ENCODE data around the gene NDUFB10. TPM values are rescaled to one million over a fixed set of nuclear protein-coding genes. Genes with fewer than 3 reads are reported as not detected.

Gene NDUFB10
- total RNA-seq, 2 donors from 2014 or later, result 95.0 to 103 TPM

GRCh38 chr16:1976951-1977874 lies 17.9 kb downstream of the NDUFB10 start:
- Mint-ChIP-seq H3K9me3 (no peaks in the 10 kb centered on the region), H3K4me3 (no peak overlapping the region), H3K27me3 (peaks cover 0 to 4% of the 10 kb centered on the region in 2 donors), H3K36me3 (no peaks in the 10 kb centered on the region), H3K27ac (no peak overlapping the region), H3K4me1 (ENCODE audit: low read depth in 2 of 2) (peaks cover 5 to 8% of the 10 kb centered on the region in 2 donors)
- no peak for ATAC-seq
- no peak for DNase-seq (ENCODE audit: low spot score)

GRCh38 chr16:1977875-1978268 lies 18.5 kb downstream of the NDUFB10 start:
- no peak overlapping the region for H3K4me3 Mint-ChIP-seq
- H3K36me3 Mint-ChIP-seq, result no peaks in the 10 kb centered on the region
- H3K4me1 Mint-ChIP-seq (ENCODE audit: low read depth in 2 of 2), result peaks cover 4 to 8% of the 10 kb centered on the region in 2 donors
- H3K27me3 Mint-ChIP-seq, result peaks cover 0 to 6% of the 10 kb centered on the region in 2 donors
- ATAC-seq (no peak), DNase-seq (ENCODE audit: low spot score) (no peak)
- H3K9me3 Mint-ChIP-seq, result no peaks in the 10 kb centered on the region
- no peak overlapping the region for H3K27ac Mint-ChIP-seq

- no peak for ATAC-seq
These were observed 19.3 kb downstream of the NDUFB10 start for GRCh38 chr16:1978476-1979120.

GRCh38 chr16:1979271-1980029 lies 20.1 kb downstream of the NDUFB10 start:
- no peak overlapping the region for H3K4me3 Mint-ChIP-seq

More at GRCh38 chr16:1978476-1979120, 19.3 kb downstream of the NDUFB10 start:
- DNase-seq (ENCODE audit: low spot score), result no peak
- no peaks in the 10 kb centered on the region for H3K36me3 Mint-ChIP-seq
- H3K27me3 Mint-ChIP-seq, result peaks cover 0 to 10% of the 10 kb centered on the region in 2 donors
- no peak overlapping the region for H3K4me3 Mint-ChIP-seq
- H3K4me1 Mint-ChIP-seq (ENCODE audit: low read depth in 2 of 2), result peaks cover 0 to 9% of the 10 kb centered on the region in 2 donors
- H3K9me3 Mint-ChIP-seq, result no peaks in the 10 kb centered on the region
- H3K27ac Mint-ChIP-seq, result no peak overlapping the region

GRCh38 chr16:1980030-1980769 lies 20.9 kb downstream of the NDUFB10 start:
- peaks cover 0 to 13% of the 10 kb centered on the region in 2 donors for H3K4me1 Mint-ChIP-seq (ENCODE audit: low read depth in 2 of 2)
- no peaks in the 10 kb centered on the region for H3K9me3 Mint-ChIP-seq
- no peaks in the 10 kb centered on the region for H3K36me3 Mint-ChIP-seq
- DNase-seq (ENCODE audit: low spot score) (no peak), ATAC-seq (no peak)
- H3K4me3 Mint-ChIP-seq, result no peak overlapping the region
- H3K27me3 Mint-ChIP-seq, result peaks cover 0 to 10% of the 10 kb centered on the region in 2 donors
- no peak overlapping the region for H3K27ac Mint-ChIP-seq

More at GRCh38 chr16:1979271-1980029, 20.1 kb downstream of the NDUFB10 start:
- H3K36me3 Mint-ChIP-seq, result no peaks in the 10 kb centered on the region
- no peaks in the 10 kb centered on the region for H3K9me3 Mint-ChIP-seq
- DNase-seq (ENCODE audit: low spot score) (no peak), ATAC-seq (no peak)
- peaks cover 0 to 9% of the 10 kb centered on the region in 2 donors for H3K4me1 Mint-ChIP-seq (ENCODE audit: low read depth in 2 of 2)
- H3K27me3 Mint-ChIP-seq, result peaks cover 0 to 10% of the 10 kb centered on the region in 2 donors
- no peak overlapping the region for H3K27ac Mint-ChIP-seq

- H3K27me3 Mint-ChIP-seq, result peaks cover 0 to 10% of the 10 kb centered on the region in 2 donors
- no peak overlapping the region for H3K27ac Mint-ChIP-seq
- no peaks in the 10 kb centered on the region for H3K9me3 Mint-ChIP-seq
- no peak overlapping the region for H3K4me3 Mint-ChIP-seq
- ATAC-seq, result no peak
- H3K4me1 Mint-ChIP-seq (ENCODE audit: low read depth in 2 of 2), result peaks cover 0 to 13% of the 10 kb centered on the region in 2 donors
- no peaks in the 10 kb centered on the region for H3K36me3 Mint-ChIP-seq
- no peak for DNase-seq (ENCODE audit: low spot score)
These were observed 21.4 kb downstream of the NDUFB10 start for GRCh38 chr16:1980770-1981087.

GRCh38 chr16:1981398-1981836 lies 22.1 kb downstream of the NDUFB10 start, which contains the start of gene NOXO1:
NOXO1 (minus strand) TSS chr16:1981469; CDS start chr16:1981179, 290 bp downstream.
- H3K36me3 Mint-ChIP-seq, result no peaks in the 10 kb centered on the region
- H3K9me3 Mint-ChIP-seq, result no peaks in the 10 kb centered on the region
- peak within 1 kb of the TSS; percentile 75 for H3K4me3 Mint-ChIP-seq
- H3K27me3 Mint-ChIP-seq, result peaks cover 0 to 10% of the 10 kb centered on the region in 2 donors
- H3K4me1 Mint-ChIP-seq (ENCODE audit: low read depth in 2 of 2), result peaks cover 0 to 16% of the 10 kb centered on the region in 2 donors
- H3K27ac Mint-ChIP-seq, result no peak within 1 kb of the TSS
- ATAC-seq (no peak), DNase-seq (ENCODE audit: low spot score) (no peak)

GRCh38 chr16:1982013-1982433 lies 22.7 kb downstream of the NDUFB10 start:
- H3K36me3 Mint-ChIP-seq, result no peaks in the 10 kb centered on the region
- no peaks in the 10 kb centered on the region for H3K9me3 Mint-ChIP-seq
- ATAC-seq (no peak), DNase-seq (ENCODE audit: low spot score) (no peak)
- H3K27me3 Mint-ChIP-seq, result peaks cover 0 to 10% of the 10 kb centered on the region in 2 donors
- peak overlapping the region; percentile 75 for H3K4me3 Mint-ChIP-seq
- peaks cover 0 to 18% of the 10 kb centered on the region in 2 donors for H3K4me1 Mint-ChIP-seq (ENCODE audit: low read depth in 2 of 2)
- no peak overlapping the region for H3K27ac Mint-ChIP-seq

- peak overlapping the region in 1 of 2 donors; percentile 47 for H3K27ac Mint-ChIP-seq
- H3K36me3 Mint-ChIP-seq, result no peaks in the 10 kb centered on the region
- peak overlapping the region; percentile 75 for H3K4me3 Mint-ChIP-seq
These were observed 23.7 kb downstream of the NDUFB10 start for GRCh38 chr16:1982991-1983543.

GRCh38 chr16:1983544-1984346 lies 24.4 kb downstream of the NDUFB10 start, which contains the start of gene GFER:
GFER (plus strand) TSS chr16:1984193; CDS start chr16:1984219, 26 bp downstream.
- Mint-ChIP-seq H3K4me3 (peak within 1 kb of the TSS; percentile 75), H3K36me3 (no peaks in the 10 kb centered on the region), H3K9me3 (no peaks in the 10 kb centered on the region), H3K4me1 (ENCODE audit: low read depth in 2 of 2) (peaks cover 0 to 21% of the 10 kb centered on the region in 2 donors), H3K27me3 (peaks cover 0 to 10% of the 10 kb centered on the region in 2 donors), H3K27ac (peak within 1 kb of the TSS; percentile 47 to 50)
- ATAC-seq (peak; percentile 97 to 99), DNase-seq (ENCODE audit: low spot score) (peak; percentile 96)

More at GRCh38 chr16:1982991-1983543, 23.7 kb downstream of the NDUFB10 start:
- Mint-ChIP-seq H3K4me1 (ENCODE audit: low read depth in 2 of 2) (peaks cover 0 to 18% of the 10 kb centered on the region in 2 donors), H3K27me3 (peaks cover 0 to 10% of the 10 kb centered on the region in 2 donors), H3K9me3 (no peaks in the 10 kb centered on the region)
- no peak for ATAC-seq
- no peak for DNase-seq (ENCODE audit: low spot score)

- Mint-ChIP-seq H3K9me3 (no peaks in the 10 kb centered on the region), H3K4me3 (peak overlapping the region; percentile 75), H3K36me3 (no peaks in the 10 kb centered on the region), H3K27ac (peak overlapping the region; percentile 28 to 50), H3K4me1 (ENCODE audit: low read depth in 2 of 2) (peaks cover 0 to 24% of the 10 kb centered on the region in 2 donors), H3K27me3 (peaks cover 0 to 10% of the 10 kb centered on the region in 2 donors)
- DNase-seq (ENCODE audit: low spot score) (no peak), ATAC-seq (peak in 1 of 2 donors; percentile 29)
These were observed 25.2 kb downstream of the NDUFB10 start for GRCh38 chr16:1984347-1985225.

Measured in natural killer cell treated with Interleukin-12 subunit alpha and Interleukin-12 subunit beta and Interleukin-15 and Interleukin-18, amount 100 ng/mL, for 72 hours (primary cell).